CD4-positive, alpha-beta T cell treated with Interleukin-12 subunit alpha and Interleukin-12 subunit beta, for 1 hour (primary cell): ENCODE data around the gene LMBR1L.
A peak's percentile ranks its signal among the peaks of the same experiment; 100 is the strongest.
"Not testable (repeated sequence)": the region's sequence is repeated elsewhere in the genome, so short reads cannot be mapped to it uniquely, and the experiment has no call there.

Experiments used
- DNase-seq: peaks from one replicate; pipeline ENCODE4 v3.0.0-alpha.2; 2020

LMBR1L gene, protein sequence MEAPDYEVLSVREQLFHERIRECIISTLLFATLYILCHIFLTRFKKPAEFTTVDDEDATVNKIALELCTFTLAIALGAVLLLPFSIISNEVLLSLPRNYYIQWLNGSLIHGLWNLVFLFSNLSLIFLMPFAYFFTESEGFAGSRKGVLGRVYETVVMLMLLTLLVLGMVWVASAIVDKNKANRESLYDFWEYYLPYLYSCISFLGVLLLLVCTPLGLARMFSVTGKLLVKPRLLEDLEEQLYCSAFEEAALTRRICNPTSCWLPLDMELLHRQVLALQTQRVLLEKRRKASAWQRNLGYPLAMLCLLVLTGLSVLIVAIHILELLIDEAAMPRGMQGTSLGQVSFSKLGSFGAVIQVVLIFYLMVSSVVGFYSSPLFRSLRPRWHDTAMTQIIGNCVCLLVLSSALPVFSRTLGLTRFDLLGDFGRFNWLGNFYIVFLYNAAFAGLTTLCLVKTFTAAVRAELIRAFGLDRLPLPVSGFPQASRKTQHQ

DNA sequence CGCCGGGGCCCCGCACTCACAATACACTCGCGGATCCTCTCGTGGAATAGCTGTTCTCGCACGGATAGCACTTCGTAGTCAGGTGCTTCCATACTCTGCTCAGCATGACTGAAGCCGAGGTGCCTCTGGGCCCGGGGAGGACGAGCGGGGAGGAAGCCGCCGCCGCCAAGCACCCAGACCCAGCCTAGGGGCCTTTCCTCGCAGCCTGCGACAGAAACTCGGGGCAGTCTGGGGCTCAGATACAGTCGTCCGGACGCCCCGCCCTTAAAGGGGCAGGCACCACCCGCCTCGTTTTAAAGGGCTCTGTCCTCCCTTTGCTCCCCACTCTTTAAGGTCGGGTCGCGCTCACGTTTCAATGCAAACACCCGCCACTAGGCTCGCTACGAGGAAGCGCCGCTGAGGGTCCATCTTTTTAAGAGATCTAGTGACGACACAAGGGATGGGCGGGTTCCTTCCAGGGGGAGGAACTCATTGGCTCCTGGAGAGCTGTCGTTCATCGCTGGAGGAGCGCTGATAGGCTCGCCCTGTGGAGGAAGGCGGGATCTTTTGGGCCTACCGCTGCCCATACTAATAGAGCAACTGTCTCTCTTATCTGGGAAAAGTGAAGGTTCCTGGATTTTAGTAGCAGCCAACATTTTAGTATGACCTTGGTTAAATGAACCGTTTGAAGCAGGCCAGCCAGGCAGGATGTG, at the start of gene LMBR1L:
LMBR1L (minus strand) TSS at position 384 of the 692 bp plus-strand sequence; CDS start at position 92, 292 bp downstream.
- peak; percentile 98 for DNase-seq

DNA sequence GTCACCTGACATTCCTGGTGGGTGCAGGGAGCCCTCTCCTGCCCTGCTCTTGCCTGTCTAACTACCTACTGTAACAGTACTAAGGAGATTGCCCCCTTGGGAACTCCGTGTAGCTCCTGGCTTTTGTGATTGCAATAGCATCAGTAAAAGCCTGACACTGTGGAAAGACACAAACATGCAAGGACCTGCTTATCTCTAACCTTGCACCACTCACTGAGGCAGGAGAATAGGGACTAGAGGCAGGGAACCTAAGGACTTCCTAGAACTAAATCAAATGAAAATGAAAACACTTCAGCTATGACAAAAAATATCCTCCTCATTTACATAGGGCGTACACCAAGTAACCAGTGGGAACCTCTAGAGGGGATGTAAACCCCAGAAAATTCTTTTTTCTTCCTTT, 49.8 kb upstream of the LMBR1L start:
- DNase-seq, result no peak

DNA sequence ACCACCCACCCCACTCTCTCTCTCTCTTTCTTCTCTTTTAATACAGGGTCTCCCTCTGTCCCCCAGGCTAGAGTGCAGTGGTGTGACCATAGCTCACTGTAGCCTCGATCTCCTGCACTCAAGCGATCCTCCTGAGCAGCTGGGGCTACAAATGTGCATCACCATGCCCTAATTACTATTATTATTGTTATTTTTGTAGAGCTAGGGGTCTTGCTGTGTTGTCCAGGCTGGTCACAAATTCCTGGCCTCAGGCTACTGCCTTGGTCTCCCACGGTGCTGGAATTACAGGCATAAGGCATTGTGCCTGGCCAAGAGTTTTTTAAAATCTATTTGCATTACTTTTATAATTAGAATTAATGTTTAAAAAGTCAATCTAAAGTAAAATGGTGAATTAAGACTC, 43.6 kb upstream of the LMBR1L start:
- no peak for DNase-seq

DNA sequence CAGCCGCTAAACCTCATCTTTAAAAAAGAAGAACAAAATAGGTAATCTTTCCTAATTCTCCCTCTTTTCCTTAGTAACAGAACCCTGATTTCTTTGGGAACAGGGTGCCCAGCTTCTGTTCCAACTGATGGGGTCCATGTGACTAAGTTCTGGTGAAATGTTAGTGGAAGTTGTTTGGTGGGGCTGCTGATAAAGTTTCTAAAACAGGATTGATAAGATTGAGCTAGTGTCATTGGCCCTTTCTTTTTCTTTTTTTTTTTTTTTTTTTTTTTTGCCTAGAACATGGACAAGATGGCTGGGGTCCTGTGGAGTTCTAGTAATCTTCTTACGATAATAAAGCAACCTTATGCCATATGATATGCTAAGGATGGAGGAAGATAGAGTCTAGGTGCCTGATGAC, 36.7 kb upstream of the LMBR1L start:
- DNase-seq, result no peak

DNA sequence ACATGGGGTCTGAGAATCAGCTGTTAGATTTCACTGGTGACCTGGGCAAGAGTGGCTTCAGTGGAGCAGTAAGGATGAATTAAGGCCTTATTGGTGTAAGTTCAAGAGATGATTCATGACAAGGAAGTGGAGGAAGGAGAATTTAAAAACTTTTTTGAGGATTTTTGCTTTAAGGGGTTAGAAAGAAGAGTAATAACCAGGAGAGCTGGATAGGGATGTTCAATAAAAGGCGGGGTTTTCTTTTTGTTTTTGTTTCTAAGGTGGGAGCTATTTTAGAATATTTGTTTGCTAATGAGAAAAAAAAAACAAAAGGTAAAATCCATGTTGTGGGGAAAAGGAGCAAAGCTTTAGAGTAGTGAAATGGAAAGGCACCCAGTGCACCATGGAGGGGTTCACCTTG, 35.8 kb upstream of the LMBR1L start:
- no peak for DNase-seq

DNA sequence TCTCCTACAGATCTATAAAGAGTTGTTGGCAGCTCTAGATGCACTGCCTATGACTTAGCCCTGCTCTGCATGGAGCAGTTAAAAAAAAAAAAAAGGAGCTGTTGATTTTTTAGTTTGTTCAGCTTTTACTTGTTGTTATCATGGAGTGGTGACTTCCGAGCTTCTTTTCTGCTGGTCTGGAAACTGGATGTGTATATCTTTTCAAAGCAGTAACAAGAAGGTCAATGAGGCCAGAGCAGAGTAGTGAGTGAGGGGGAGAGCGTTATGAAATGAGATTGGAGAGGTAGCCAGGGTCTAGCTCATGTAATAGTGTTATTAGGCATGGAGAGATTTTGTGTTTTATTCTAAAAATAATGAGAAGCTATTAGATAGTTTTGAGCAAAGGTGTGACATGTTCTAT, 33.7 kb upstream of the LMBR1L start:
- no peak for DNase-seq

DNA sequence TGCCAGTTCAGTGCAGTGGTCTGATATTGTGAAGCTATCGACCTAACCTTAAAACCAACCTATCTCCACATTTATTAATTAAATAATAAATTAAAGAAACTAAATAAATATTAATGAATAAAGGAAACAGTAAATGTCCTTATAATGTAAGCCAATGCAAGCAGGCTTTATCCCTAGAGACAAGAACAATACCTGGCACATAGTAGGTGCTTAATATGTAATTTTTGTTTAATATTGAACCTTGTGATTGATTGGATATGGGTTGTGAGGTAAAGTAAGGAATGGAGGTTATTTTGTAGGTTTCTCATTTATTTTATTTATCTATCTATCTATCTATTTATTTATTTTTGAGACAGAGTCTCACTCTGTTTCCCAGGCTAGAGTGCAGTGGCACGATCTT, 28.4 kb upstream of the LMBR1L start:
- DNase-seq, result no peak

DNA sequence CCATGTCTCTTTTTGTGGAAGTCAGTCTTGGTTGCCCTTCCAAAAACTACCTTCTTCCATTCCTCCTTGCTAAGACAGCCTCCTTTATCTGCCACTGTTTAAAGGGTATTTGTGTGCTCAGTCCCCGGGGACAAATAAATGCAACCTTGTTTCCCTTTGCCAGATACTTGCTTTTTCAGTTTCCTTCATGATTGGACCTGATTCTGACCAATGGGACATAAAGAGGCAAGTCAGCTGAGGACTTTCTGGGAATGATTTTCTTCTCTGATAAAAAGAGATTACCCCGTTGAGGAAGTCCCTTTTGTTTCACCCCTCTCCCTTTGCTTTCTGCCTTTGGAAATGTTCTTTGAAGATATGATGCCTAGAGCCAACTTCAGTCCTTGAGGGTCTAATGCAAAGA, 27.9 kb upstream of the LMBR1L start:
- no peak for DNase-seq

DNA sequence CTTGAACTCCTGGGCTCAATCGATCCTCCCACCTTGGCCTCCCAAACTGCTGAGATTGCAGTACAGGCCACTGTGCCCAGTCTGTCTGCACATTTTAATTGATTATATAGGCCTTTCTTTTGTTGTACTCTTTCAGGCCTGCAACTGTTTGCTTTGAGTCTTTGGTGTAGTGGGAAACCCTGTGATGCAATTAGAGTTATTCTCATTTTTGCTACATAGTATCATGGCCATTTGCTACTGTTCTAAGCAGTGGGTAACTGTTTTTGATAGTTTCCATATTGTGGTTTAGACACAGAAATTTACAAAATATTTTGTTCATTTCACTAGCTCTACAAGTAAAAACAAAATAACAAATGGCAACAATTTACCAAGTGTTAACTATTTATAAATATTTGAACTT, 26.8 kb upstream of the LMBR1L start:
- no peak for DNase-seq

DNA sequence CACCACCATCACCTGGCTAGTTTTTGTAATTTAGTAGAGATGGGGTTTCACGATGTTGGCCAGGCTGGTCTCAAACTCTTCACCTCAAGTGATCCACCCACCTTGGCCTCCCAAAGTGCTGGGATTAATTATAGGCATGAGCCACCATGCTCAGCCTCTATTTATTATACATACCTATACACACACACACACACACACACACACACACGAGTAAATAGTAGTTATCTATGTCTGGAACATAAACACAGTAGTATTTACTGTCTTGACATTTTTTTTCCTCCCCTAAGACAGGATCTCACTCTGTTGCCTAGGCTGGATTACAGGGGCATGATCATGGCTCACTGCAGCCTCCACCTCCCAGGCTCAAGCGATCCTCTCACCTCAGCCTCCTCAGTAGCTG, 26.4 kb upstream of the LMBR1L start:
- DNase-seq, result not testable (repeated sequence)

DNA sequence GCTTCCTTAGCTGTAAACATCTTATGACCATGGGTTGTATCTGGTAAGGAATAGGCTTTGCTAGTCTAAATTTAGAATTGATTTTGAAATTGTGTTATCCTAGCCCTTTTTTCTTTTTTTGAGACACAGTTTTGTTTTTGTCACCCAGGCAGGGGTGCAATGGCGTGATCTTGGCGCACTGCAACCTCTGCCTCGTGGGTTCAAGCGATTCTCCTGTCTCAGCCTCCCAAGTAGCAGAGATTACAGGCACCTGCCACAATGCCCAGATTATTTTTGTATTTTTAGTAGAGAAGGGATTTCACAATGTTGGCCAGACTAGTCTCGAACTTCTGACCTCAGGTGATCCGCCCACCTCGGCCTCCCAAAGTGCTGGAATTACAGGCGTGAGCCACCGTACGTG, 22.9 kb upstream of the LMBR1L start:
- DNase-seq, result no peak

DNA sequence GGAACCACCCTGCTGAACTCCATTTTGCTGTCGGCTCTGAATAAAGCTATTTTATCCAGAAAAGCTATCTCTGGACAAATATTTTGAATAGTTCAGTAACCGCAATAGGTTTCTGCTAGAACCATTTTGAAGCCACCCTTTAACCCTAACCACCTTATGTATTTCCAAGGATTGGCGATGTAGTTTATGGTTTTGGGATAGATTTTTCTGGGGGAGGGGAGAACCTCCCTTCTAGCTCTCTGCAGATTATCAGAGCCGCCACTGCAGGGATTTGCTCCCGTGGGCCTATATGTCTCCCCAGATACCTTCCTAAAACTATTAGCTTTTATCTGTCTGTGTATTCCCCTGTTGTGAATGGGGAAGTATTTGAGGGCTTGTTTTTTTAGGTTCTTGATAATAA, 22.4 kb upstream of the LMBR1L start:
- no peak for DNase-seq

DNA sequence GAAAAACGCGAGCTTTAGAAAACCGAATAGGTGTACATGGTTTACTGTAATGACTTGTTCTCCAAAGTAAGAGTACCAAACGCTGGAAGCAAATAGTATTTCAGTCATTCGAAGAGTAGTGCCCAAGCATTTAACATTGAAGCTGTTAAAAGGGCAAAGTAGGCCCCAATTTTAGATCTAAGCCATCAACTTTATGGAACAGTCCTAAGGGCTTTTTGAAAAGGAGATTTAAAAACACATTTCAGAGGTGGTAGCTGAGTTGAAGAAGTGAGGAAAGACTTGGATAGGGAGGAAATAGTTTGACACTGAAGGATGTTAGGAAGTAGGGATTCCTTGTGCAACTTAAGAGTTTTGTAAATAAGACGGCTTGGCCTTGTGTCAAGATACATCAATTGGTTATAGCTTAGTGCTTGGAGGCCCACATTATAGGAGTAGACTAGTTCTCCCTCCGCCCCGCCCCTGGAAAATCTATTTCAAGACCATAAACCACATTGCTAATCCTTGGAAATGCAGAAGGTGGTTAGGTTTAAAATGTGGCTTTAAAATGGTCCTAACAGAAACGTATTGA, 21.3 kb upstream of the LMBR1L start:
- DNase-seq, result no peak

DNA sequence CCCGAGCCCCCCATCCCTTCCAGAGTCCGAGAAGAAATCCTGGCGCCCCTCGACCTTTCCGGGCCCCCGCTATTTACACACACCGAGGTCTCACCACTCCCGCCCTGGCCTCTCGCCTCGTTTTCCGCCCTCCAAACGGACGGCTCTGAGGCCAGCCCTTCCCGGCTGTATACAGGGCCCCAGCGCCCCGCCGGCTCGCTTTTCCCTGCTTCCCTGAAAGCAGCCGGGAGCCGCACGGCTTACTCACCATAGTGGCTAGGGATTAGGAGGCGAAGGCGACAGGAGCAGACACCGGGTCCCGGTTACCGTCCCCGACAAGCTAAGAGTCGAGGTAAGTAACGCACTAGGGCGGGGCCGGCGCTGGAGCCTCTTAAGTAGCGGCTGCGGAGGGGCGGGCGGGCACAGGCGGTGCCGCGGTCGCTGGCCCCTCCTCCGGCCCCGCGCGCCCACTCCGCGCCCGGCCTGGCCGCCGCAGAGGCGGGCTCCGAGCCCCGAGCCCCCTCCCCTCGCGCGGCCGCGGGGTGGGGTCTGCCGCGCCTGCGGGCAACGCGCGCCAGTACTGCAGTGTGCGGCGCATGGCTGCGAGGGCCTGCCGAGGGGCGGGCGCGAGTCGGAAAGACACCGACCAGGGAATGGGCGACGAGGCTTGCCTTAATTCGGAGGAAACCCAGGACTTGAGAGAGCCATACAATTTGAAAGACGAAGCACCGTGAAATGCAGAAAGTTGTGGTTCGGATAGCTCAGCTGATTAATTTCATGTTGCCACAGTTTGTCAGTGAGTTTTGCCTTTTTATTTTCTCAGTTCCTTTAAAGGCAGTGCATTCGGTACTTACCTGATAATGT, 20.6 kb upstream of the LMBR1L start, which contains the start of gene TUBA1B:
TUBA1B (minus strand) TSS at position 345 of the 843 bp plus-strand sequence; CDS start at position 250, 95 bp downstream.
- DNase-seq, result peak; percentile 93

DNA sequence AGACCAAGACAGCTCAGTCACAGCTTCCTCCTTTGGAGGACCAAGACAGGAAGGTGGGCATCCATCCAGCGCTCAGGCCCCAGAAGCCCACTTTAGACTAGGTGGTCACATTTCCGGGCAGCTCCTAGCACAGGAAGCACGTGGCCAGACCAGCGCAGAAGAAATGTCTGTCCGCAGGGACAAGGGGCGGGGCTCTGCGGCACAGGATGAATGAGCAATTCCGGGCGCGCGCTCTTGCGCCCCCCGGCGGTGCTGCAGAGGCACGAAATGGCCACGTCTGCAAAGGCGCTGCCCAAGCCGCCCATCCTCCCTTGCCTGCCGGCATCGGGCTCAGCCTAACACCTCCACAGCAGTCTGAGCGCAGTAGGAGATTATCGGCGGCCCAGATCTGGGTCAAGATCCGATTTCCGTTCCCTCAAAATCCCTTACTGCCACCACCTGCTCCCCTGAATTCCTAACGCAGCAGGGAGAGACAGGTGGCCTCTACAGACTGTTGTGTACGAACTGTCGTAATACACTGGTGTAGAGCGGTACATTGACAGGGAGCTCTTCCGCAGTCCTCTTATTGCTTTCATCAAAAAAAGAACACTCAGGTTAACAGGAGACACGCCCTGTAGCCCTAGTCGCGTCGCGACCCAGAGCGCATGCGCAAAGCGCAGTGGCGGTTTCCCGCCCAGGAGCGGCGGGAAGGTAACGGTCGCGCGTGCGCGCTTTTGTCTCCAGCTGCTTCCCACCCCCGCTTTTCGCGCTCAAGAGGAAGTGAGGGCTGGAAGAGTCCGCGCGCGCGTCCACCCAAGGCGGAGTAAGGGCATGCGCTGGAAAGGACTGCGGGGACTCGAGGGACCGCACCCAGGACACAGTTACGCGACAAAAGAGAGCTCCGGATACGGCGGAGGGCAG, 19.8 kb upstream of the LMBR1L start:
- DNase-seq, result peak; percentile 95

DNA sequence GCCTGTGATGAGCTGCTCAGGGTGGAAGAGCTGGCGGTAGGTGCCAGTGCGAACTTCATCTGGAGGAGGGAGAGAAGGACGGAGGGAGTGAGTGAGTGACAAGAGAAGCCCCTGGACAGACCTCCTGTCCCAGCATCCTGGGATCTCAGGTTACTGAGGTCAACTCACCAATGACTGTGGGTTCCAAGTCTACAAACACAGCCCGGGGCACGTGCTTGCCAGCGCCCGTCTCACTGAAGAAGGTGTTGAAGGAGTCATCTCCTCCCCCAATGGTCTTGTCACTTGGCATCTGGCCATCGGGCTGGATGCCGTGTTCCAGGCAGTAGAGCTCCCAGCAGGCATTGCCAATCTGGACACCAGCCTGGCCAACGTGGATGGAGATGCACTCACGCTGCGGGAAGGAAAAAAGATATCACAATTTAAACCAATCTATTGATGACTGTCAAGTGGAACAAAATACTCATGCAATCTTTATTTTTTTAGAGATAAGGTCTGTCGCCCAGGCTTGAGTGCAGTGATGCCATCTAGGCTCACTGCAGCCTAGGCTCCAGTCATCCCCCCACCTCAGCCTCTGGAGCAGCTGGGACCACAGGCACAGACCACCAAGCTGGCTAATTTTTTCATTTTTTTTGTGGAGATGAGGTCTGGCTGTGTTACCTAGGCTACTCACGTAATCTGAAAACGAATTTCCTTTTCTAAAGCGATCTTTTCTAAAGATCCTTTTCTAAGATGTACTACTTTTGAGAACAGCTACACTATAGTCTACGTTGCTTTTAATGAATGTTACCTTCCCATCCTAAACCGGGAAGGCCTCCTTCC, 18.9 kb upstream of the LMBR1L start:
- DNase-seq, result no peak

DNA sequence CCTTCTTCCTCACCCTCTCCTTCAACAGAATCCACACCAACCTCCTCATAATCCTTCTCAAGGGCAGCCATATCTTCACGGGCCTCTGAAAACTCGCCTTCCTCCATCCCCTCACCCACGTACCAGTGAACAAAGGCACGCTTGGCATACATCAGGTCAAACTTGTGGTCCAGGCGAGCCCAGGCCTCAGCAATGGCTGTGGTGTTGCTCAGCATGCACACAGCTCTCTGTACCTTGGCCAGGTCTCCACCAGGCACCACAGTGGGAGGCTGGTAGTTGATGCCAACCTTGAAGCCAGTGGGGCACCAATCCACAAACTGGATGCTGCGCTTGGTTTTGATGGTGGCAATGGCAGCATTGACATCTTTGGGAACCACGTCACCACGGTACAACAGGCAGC, 17.3 kb upstream of the LMBR1L start:
- not testable (repeated sequence) for DNase-seq

DNA sequence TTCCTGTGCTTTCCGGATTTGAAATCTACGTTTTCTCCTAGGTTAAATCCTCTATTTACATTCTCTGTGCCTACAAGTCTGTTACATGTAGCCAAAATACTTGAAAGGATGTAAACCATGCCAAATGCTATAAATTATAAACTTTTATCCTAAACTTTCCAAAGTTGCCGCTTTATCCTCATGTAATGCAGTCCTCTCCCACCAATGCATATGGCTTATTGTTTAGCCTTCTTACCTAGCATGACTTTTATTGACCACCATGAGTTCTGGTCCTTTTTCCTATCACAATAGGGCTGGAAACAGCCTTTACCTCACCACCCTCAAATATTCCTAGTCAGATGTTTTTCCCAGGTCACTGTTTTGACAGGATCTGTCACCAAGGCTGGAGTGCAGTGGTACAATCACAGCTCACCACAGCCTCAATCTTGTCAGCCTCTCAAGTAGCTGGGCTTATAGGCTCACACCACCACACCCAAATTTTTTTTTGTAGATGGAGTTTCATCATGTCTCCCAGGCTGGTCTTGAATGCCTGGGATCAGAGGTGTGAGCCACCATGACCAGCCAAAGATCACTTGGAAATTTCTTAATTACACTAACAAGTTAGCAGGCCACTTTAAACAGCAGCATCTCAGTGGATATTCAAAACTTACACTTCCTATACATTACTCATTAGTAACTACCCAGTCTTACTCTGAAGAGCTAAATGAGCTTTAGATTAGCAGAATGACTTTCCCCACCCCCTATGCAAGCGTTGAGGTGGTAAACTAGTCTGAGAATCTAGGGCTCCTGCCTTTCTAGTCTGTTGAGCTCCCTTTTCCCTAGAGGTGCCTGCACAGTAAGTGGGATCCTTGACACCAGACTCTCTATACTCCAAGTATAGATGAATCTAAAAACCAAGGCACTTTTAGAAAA, 16.5 kb upstream of the LMBR1L start:
- no peak for DNase-seq

DNA sequence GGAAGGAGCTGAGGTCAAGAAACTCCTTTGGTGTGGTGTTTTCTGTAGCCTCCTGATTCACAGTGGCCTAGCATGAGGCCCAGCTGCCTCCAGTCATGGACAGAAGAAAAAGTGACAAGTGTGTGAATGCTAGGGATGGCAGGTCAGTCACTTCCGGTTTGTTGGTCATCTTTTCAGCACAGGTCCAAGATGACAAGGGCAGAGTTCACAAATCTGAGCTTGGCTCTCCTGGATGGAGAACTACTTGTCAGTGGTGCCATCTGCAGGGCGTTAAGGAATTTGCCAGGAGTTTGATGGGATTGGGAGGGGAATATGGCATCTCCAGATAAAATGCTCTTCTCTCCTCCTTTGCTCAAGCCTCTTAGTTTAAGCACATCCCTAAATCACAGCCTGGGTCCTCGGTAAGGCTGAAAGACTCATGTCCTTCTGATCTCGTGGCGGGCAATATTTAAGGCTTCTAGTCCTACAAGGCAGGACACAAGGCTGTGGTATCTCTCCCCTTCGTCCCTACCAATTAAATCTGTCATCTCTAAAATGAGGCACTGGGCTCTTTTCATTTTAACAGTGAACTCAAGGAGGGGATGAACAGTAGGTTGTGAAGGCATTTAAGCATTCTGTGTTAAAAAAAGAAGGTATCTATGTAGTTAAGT, 10.5 kb upstream of the LMBR1L start:
- no peak for DNase-seq
